HG03103 (cell line): Measurements from ENCODE around the gene POPDC2.
"Not testable (repeated sequence)": the region's sequence is repeated elsewhere in the genome, so short reads cannot be mapped to it uniquely, and the experiment has no call there.

ENCODE experiments used
- ATAC-seq: cut with Tn5 transposase; IDR thresholded peaks from one replicate; pipeline ENCODE4 v1.9.1; 2021; ENCODE audit warnings: low read depth; ENCODE audit not compliant: unreplicated experiment

POPDC2 gene, protein sequence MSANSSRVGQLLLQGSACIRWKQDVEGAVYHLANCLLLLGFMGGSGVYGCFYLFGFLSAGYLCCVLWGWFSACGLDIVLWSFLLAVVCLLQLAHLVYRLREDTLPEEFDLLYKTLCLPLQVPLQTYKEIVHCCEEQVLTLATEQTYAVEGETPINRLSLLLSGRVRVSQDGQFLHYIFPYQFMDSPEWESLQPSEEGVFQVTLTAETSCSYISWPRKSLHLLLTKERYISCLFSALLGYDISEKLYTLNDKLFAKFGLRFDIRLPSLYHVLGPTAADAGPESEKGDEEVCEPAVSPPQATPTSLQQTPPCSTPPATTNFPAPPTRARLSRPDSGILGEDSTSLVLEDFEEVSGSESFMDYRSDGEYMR

GRCh38 chr3:119660474-119661440 is at the start of gene POPDC2:
POPDC2 (minus strand) TSS chr3:119660589; CDS start chr3:119660423, 166 bp downstream.
- no peak for ATAC-seq

GRCh38 chr3:119703820-119704531 is 43.6 kb upstream of the POPDC2 start:
- ATAC-seq = no peak

- ATAC-seq = peak; percentile 90
Measured at GRCh38 chr3:119702530-119703527, 42.4 kb upstream of the POPDC2 start, which contains the start of gene CFAP91. CFAP91 (plus strand) TSS chr3:119703022; CDS start chr3:119703099, 77 bp downstream.

DNA sequence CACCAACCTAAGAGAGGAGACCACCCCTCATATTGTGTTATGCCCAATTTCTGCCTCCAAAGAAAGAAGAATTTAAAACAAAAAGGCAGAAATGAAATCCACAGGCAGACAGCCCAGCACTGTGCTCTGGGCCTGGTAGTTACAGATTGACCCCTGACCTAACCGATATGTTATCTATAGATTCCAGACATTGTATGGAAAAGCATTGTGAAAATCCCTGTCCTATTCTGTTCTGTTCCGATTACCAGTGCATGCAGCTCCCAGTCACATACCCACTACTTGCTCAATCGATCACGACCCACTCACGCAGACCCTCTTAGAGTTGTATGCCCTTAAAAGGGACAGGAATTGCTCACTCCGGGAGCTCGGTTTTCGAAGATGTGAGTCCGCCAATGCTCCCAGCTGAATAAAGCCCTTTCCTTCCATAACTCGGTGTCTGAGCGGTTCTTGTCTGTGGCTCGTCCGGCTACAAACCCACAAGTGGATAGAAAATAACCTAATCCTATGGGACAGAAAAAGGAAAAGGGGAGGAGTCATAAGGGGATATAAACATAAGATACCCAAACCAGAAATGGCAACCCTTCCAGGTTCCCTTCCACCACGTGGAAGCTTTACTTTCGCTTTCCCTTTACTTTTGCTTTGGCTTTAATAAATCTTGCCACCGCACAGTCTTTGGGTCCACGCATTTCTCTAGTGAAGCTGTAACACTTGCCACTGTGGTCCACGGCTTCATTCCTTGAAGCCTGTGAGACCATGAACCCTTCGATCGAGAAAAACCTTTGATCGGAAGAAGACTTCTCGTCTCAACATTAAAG is 40.7 kb upstream of the POPDC2 start:
- ATAC-seq = no peak

GRCh38 chr3:119700269-119700919 is 40.0 kb upstream of the POPDC2 start:
- ATAC-seq = no peak

DNA sequence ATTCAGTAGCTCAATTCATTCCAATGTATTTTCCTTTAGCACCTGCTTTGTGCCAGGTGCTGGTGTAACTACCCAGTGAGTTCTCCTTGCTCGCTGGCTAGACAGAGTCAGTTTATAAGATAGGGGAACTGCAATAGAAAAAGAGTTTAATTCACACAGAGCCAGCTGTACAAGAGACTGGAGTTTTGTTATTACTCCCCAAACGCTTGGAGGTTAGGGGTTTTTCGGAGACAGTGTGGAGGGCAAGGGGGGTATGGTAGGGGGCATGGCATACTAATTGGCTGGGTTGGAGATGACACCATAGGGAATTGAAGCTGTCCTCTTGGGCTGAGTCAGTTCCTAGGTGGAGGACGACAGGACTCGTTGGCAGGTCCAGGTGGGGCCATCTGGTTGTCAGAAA is 37.0 kb upstream of the POPDC2 start:
- no peak for ATAC-seq

DNA sequence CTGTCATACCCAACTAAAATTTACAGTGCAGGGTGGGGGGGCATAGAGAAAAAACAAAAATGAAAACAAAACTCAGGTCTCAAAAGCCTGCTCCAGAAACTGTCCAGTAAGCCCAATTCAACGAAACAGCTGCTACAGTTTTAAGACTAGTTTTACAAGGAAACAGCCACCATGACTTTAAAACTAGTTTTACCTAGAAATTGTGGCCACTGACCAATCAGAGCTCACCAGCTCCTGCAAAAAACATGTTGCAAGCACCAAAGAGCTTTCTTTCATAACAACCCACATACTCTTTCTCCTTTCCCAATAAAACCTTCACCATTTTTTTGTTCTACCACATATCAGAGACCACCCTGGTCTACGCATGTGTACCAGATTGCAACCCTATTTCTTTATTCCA is 35.1 kb upstream of the POPDC2 start:
- ATAC-seq = no peak

DNA sequence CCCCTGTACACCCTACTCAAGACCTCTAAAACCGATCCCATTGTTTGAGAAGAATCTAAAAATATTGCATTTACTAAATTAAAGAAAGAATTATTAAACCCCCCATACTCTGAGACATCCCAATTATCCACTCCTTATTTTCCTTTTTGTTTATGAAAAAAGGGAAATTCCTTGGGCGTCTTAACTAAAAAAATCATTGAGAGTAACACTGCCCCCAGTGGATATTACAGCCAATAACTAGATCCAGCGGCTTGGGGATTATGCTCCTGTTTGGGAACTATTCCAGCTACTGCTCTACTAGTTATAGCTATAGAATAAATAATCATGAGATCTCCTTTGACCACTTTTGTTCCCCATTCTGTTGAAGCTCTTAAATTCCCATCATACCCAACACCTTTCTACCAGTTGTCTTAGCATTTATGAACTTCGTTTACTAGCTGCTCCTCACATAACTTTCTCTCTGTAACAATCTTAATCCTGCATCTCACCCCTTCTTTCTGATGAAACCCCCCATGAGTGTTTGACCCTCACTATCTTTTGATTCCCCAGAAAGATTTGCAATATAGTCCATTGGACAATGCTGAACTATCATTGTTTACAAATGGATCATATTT is 29.8 kb upstream of the POPDC2 start:
- no peak for ATAC-seq

DNA sequence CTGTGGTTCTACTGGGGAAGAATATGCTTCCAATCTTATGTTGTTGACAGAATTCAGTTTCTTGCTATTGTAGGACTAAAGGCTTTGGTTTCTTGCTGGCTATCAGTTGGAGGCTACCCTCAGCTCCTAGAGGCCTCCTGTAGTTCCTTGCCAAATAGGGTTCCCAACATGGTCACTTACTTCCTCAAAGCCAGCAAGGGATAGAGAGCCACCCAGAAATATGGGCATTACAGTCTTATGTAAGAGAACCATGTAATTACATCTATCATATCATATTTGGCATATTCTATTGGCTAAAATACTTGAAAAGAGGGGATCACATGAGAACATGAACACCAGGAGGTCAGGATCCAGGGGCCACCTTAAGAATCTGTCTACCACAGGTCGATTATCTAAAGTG is 23.0 kb upstream of the POPDC2 start:
- no peak for ATAC-seq

- peak; percentile 31 for ATAC-seq
Measured at GRCh38 chr3:119681279-119681678, 20.9 kb upstream of the POPDC2 start.

DNA sequence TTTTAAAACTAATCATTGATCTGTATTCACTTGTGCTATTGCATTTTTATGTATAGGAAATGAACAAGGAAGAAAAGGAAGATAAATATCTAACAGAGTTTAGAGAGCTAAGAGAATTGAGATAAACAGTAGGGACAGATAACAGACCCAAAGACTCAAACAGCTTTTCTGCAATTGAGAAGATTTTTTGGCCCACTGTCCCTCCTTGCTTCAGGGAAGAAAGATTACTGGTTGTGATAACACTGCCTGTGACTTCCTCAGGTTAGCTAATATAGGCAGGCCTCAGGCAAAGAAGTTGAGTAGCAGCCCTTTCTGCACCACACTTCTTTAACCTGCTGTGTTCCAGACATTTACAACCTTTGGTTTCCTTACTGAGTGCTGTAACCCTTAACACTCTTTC is 19.5 kb upstream of the POPDC2 start:
- ATAC-seq = no peak

- ATAC-seq = not testable (repeated sequence)
Measured at GRCh38 chr3:119678209-119678608, 17.8 kb upstream of the POPDC2 start.

GRCh38 chr3:119677641-119677934 is 17.2 kb upstream of the POPDC2 start:
- ATAC-seq = no peak

DNA sequence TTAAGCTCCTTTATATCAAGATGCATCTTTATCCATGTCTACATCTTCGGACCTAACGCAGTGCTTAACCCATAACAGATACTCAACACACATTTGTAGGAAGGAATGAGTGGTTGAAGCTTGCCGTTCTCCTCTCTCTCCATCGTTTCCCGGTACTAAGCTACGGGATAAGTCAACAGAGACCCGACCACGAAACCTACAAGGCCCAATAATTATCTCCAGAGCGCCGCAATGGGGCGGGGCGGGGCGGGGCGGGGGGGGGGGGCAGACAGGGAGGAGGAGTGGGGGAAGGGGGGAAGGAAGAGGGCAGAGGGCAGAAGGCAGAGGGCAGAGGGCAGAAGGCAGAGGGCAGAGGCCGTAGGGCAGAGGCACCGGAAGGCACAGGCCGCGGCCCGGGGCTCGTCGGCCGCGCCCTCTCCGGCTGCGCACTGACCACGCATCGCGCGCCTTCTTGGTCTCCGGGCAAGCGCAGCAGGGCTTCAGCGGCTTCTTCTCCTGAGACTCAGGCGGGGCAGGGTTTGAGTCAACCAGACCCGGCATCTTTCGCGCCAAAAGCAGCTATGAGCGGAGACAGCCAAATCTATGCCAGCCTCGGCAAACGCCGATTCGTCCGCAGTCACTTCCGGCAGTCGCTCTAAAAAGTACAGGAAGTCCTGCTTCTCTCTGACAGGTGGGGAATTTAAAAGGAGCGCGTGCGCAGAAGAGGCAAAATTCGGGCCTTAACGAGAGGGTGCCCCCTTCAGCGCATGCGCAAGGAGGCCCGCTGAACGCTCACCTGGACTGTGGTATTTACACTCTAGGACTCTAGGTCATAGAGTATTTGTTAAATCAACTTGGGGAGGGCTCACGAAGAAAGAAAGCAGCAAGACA is 16.6 kb upstream of the POPDC2 start, which contains the start of gene COX17:
Gene COX17 (minus strand): TSS at position 636 of the 870 bp plus-strand sequence. CDS start 96 bp downstream, at position 540.
- peak; percentile 80 for ATAC-seq

DNA sequence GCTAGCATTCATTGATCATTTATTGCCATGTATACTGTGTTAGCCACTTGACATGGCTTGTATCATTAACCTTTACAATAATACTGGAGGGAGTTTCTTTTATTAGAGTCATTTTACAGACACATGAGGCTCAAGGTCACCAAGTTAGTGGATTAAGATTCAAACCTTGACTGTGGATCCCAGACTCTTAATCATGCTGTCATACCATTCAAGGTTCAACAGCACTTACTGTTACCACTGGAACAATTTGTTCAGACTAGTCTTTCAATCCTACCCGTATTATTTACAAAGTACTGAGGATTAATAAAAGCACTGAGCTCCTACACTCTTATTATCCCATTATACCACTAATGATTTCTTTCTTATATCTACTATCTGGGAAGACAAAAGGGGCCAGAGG is 15.6 kb upstream of the POPDC2 start:
- no peak for ATAC-seq

GRCh38 chr3:119675188-119675874 is 14.9 kb upstream of the POPDC2 start:
- no peak for ATAC-seq
